Activated naive CD8-positive, alpha-beta T cell treated with anti-CD3 and anti-CD28 coated beads for 36 hours (primary cell): ENCODE data around the gene SPOP. TPM values are rescaled to one million over a fixed set of nuclear protein-coding genes. Genes with fewer than 3 reads are reported as not detected.

Source experiments
- DNase-seq: peaks from one replicate; pipeline ENCODE4 v3.0.0; 2021
- H3K27ac Mint-ChIP-seq: one replicate; pipeline ENCODE4 v1.8.0; 2022; ENCODE audit warnings: mild to moderate bottlenecking, moderate library complexity, mixed read lengths
- H3K27me3 Mint-ChIP-seq: one replicate; pipeline ENCODE4 v1.8.0; 2022; ENCODE audit warnings: mild to moderate bottlenecking, mixed read lengths
- H3K36me3 Mint-ChIP-seq: one replicate; pipeline ENCODE4 v1.8.0; 2021; ENCODE audit warnings: mild to moderate bottlenecking, mixed read lengths
- H3K4me1 Mint-ChIP-seq: one replicate; pipeline ENCODE4 v1.8.0; 2021; ENCODE audit warnings: mixed read lengths
- H3K4me3 Mint-ChIP-seq: one replicate; pipeline ENCODE4 v1.8.0; 2022; ENCODE audit warnings: mild to moderate bottlenecking, moderate library complexity, mixed read lengths
- H3K9me3 Mint-ChIP-seq: one replicate; pipeline ENCODE4 v1.8.0; 2022; ENCODE audit warnings: mixed read lengths
- total RNA-seq, 2 experiments: library from RNA; stranded (reverse); gene quantifications; one replicate each; pipeline ENCODE4 v1.2.3, GENCODE V29; 2021

Gene SPOP
- total RNA-seq, 2 experiments from 2014 or later: 56.6 to 57.7 TPM

GRCh38 chr17:49621946-49622529 is 55.9 kb downstream of the SPOP start:
- Mint-ChIP-seq H3K36me3 (peaks cover 20% of the 10 kb centered on the region), H3K27ac (no peak overlapping the region), H3K27me3 (no peaks in the 10 kb centered on the region), H3K9me3 (no peaks in the 10 kb centered on the region), H3K4me3 (no peak overlapping the region), H3K4me1 (peaks cover 24% of the 10 kb centered on the region)
- DNase-seq: no peak

DNA sequence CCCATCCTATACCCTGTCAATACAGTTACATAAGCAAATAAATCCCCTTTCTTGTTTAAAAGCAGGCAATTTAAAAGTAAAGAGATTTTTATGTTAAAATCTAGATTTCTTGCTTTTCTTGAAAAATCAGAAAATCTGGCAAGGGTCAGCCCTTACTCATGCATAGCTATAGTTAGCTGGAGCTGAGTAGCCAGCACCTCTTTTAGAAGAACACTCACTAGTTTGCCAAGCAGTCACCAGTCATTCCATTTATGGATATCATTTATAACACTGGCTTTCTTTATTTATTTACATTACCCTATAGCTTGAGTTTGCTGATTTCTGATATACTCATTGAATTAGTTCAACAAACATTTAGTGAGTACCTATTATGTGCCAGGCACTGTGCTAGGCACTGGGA is 56.5 kb downstream of the SPOP start:
- Mint-ChIP-seq H3K36me3 (peaks cover 22% of the 10 kb centered on the region), H3K27ac (no peak overlapping the region), H3K27me3 (no peaks in the 10 kb centered on the region), H3K9me3 (no peaks in the 10 kb centered on the region), H3K4me3 (no peak overlapping the region), H3K4me1 (peaks cover 27% of the 10 kb centered on the region)
- no peak for DNase-seq

- no peaks in the 10 kb centered on the region for H3K27me3 Mint-ChIP-seq
- peaks cover 36% of the 10 kb centered on the region for H3K4me1 Mint-ChIP-seq
- no peak overlapping the region for H3K4me3 Mint-ChIP-seq
- DNase-seq: no peak
- no peaks in the 10 kb centered on the region for H3K9me3 Mint-ChIP-seq
- no peak overlapping the region for H3K27ac Mint-ChIP-seq
- H3K36me3 Mint-ChIP-seq: peaks cover 26% of the 10 kb centered on the region
Measured at GRCh38 chr17:49618028-49618611, 59.8 kb downstream of the SPOP start.

DNA sequence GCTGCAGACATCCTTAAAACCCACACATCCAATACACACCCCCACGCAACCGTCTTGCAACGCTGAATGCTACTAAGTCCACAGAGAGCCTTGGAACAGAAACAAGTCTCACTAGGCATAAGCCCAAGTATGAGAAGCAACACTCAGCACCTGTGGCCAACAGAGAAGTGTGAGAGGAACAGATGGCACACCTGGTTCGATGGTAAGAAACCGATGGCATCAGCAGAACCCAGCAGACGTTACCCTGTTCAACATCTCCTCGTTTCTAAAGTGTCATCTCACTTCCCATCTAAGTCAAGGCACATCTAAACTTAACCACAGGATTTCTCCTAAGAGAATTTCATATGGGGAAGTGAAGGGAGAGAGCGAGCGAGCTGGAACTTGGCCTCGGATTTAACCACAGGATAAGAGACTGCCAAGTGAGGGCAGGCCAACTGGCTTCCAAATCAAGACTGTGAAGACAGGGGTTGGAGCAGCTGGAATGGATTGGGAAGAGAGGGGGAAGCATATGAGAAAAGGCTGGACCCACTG is 61.2 kb downstream of the SPOP start:
- peaks cover 24% of the 10 kb centered on the region for H3K36me3 Mint-ChIP-seq
- H3K27ac Mint-ChIP-seq: peak overlapping the region; percentile 16
- no peak overlapping the region for H3K4me3 Mint-ChIP-seq
- peaks cover 30% of the 10 kb centered on the region for H3K4me1 Mint-ChIP-seq
- no peaks in the 10 kb centered on the region for H3K27me3 Mint-ChIP-seq
- no peak for DNase-seq
- H3K9me3 Mint-ChIP-seq: no peaks in the 10 kb centered on the region

DNA sequence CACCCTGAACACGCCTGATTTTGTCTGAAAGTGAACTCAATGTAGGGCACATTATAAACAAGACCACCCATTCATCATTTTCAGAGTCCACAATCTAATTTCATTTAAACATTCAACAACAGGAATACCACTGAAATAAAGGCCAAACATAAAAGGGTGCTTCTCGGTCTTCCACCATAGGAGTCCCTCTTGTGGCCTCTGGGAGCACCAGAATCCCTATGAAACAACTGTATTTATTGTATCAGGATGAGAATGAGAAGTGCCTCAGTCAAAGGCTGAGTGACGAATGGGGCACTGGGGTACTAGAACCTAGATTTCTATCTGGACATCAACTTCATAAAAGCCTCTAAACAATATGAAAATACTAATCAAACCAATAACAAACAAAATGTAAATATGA is 61.8 kb downstream of the SPOP start:
- Mint-ChIP-seq H3K27ac (no peak overlapping the region), H3K4me1 (peaks cover 32% of the 10 kb centered on the region), H3K9me3 (no peaks in the 10 kb centered on the region), H3K4me3 (no peak overlapping the region), H3K27me3 (no peaks in the 10 kb centered on the region), H3K36me3 (peaks cover 21% of the 10 kb centered on the region)
- DNase-seq: no peak

GRCh38 chr17:49613182-49613800 is 64.6 kb downstream of the SPOP start:
- Mint-ChIP-seq H3K4me1 (peaks cover 21% of the 10 kb centered on the region), H3K27me3 (no peaks in the 10 kb centered on the region), H3K4me3 (no peak overlapping the region), H3K9me3 (no peaks in the 10 kb centered on the region), H3K36me3 (peaks cover 14% of the 10 kb centered on the region), H3K27ac (no peak overlapping the region)
- no peak for DNase-seq

- peaks cover 17% of the 10 kb centered on the region for H3K4me1 Mint-ChIP-seq
- no peaks in the 10 kb centered on the region for H3K27me3 Mint-ChIP-seq
- H3K27ac Mint-ChIP-seq: no peak overlapping the region
- H3K36me3 Mint-ChIP-seq: peaks cover 13% of the 10 kb centered on the region
- no peak overlapping the region for H3K4me3 Mint-ChIP-seq
- no peak for DNase-seq
- no peaks in the 10 kb centered on the region for H3K9me3 Mint-ChIP-seq
Measured at GRCh38 chr17:49612726-49613125, 65.2 kb downstream of the SPOP start.

- Mint-ChIP-seq H3K36me3 (peaks cover 10% of the 10 kb centered on the region), H3K9me3 (no peaks in the 10 kb centered on the region), H3K27ac (no peak overlapping the region)
Measured at GRCh38 chr17:49610883-49611584, 66.9 kb downstream of the SPOP start.

DNA sequence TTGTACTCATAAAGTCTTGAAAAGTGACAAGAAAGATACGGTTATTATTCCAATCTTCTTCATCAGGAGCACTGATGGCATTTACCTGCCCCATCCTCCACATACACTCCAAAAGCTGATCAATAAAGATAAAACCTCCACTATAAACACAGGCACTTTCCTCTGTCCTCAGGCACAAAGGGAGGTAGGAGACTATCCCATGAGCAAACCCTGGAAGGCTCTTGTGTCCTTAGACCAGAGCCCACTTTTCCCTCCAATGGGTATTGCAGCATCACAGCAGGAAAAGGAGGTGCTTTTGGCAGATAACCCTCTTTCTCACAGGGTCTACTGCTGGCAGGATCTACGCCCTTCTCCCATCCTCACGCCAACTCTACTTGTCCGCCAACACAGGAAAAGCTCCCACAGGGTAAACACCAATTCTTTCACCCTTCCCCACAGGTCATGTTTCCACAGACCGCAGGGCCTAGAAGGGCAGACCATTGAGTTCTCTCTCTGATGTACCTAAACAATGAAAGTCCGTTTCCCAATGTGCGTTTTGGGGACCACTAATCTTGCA is 73.5 kb downstream of the SPOP start:
- H3K4me1 Mint-ChIP-seq: no peaks in the 10 kb centered on the region
- DNase-seq: no peak
- no peak overlapping the region for H3K27ac Mint-ChIP-seq
- no peak overlapping the region for H3K4me3 Mint-ChIP-seq
- H3K9me3 Mint-ChIP-seq: no peaks in the 10 kb centered on the region
- H3K36me3 Mint-ChIP-seq: peaks cover 11% of the 10 kb centered on the region
- no peaks in the 10 kb centered on the region for H3K27me3 Mint-ChIP-seq

More at GRCh38 chr17:49610883-49611584, 66.9 kb downstream of the SPOP start:
- no peak for DNase-seq
- no peak overlapping the region for H3K4me3 Mint-ChIP-seq
- H3K4me1 Mint-ChIP-seq: peaks cover 10% of the 10 kb centered on the region
- H3K27me3 Mint-ChIP-seq: no peaks in the 10 kb centered on the region

DNA sequence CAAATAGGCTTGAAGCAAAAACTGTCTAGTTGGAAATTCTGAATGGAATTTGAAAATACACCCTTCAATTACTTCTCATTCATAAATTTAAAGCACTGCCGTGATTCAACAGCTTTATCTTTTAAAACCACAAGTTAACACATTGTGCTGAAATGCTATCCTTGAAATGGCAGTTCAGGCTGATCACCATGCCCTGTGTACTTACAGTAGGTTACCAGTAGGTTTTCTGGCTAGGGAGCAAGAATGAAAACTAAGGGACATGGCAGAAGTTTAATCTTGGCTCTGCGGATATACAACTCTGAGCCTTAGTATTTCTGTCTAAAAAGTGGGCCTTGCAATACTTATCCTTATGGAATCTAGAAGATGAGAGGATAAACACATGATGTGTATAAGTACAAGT is 74.2 kb downstream of the SPOP start:
- H3K27me3 Mint-ChIP-seq: no peaks in the 10 kb centered on the region
- H3K4me1 Mint-ChIP-seq: no peaks in the 10 kb centered on the region
- no peak overlapping the region for H3K4me3 Mint-ChIP-seq
- no peak for DNase-seq
- no peak overlapping the region for H3K27ac Mint-ChIP-seq
- peaks cover 11% of the 10 kb centered on the region for H3K36me3 Mint-ChIP-seq
- H3K9me3 Mint-ChIP-seq: no peaks in the 10 kb centered on the region

- no peak for DNase-seq
- H3K27ac Mint-ChIP-seq: no peak overlapping the region
- H3K27me3 Mint-ChIP-seq: no peaks in the 10 kb centered on the region
- no peak overlapping the region for H3K4me3 Mint-ChIP-seq
- no peaks in the 10 kb centered on the region for H3K9me3 Mint-ChIP-seq
- peaks cover 12% of the 10 kb centered on the region for H3K36me3 Mint-ChIP-seq
- no peaks in the 10 kb centered on the region for H3K4me1 Mint-ChIP-seq
Measured at GRCh38 chr17:49603238-49603637, 74.7 kb downstream of the SPOP start.

DNA sequence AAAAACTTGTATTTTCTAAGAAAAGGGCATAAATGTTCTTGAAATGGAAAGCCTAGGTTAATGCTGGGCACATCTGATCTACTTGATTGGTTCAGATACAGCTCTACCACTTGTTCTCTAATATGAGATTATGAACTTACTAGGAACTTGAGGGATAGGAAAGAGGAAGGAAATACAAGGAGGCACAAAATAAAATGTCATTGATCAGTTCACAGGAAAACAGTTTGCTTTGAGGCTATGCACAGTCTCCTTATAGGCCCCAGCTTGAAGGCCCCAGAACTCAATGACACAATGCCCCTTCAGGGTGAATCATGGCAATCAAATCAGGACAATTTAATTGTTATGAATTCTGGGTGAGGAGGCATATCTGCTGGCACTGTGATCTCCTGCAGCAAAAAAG is 75.1 kb downstream of the SPOP start:
- Mint-ChIP-seq H3K4me3 (no peak overlapping the region), H3K27ac (peak overlapping the region; percentile 3), H3K4me1 (no peaks in the 10 kb centered on the region), H3K36me3 (peaks cover 14% of the 10 kb centered on the region), H3K9me3 (no peaks in the 10 kb centered on the region), H3K27me3 (no peaks in the 10 kb centered on the region)
- DNase-seq: no peak

- Mint-ChIP-seq H3K4me1 (no peaks in the 10 kb centered on the region), H3K4me3 (no peak overlapping the region), H3K27ac (peak overlapping the region; percentile 50), H3K27me3 (no peaks in the 10 kb centered on the region), H3K36me3 (peaks cover 14% of the 10 kb centered on the region), H3K9me3 (no peaks in the 10 kb centered on the region)
- DNase-seq: no peak
Measured at GRCh38 chr17:49600949-49601348, 76.9 kb downstream of the SPOP start.

GRCh38 chr17:49598918-49599317 is 79.0 kb downstream of the SPOP start:
- DNase-seq: no peak
- Mint-ChIP-seq H3K36me3 (peaks cover 14% of the 10 kb centered on the region), H3K4me1 (no peaks in the 10 kb centered on the region), H3K4me3 (no peak overlapping the region), H3K9me3 (no peaks in the 10 kb centered on the region), H3K27me3 (no peaks in the 10 kb centered on the region), H3K27ac (no peak overlapping the region)
